Vagina (tissue), 2 donors: ENCODE data around the gene B4GALT6.

Source experiments
- CTCF ChIP-seq, 3 experiments: fragments of 450-650 bp in 2 of 3; fragments of 200-600 bp in 1 of 3; sonication (generic) in 1 of 3; IDR thresholded peaks; one replicate each; pipeline ENCODE4 v1.5.1; 2017 to 2019; ENCODE audit warnings: antibody characterized with exemption in 3 of 3, mild to moderate bottlenecking in 2 of 3, moderate library complexity in 2 of 3
- POLR2A ChIP-seq, 2 donors: fragments of 450-650 bp; IDR thresholded peaks; one replicate each; pipeline ENCODE4 v1.6.1; 2017; ENCODE audit warnings: antibody characterized with exemption in 2 of 2, mild to moderate bottlenecking in 2 of 2, moderate library complexity in 2 of 2
- POLR2AphosphoS5 ChIP-seq, 2 donors: sonication (generic); formaldehyde crosslinking; IDR thresholded peaks; one replicate each; pipeline ENCODE4 v1.9.0; 2017; ENCODE audit warnings: antibody characterized with exemption in 2 of 2, mild to moderate bottlenecking in 2 of 2, low read depth in 1 of 2; ENCODE audit not compliant: insufficient read depth in 1 of 2

GRCh38 chr18:31700990-31701389 lies 16.6 kb upstream of the B4GALT6 start:
- TF ChIP-seq CTCF (IDR thresholded peaks at IDR 0.05) (no peak), POLR2A (IDR thresholded peaks at IDR 0.05) (no peak), POLR2AphosphoS5 (IDR thresholded peaks at IDR 0.05; ENCODE audit: insufficient read depth in 1 of 2, low read depth in 1 of 2) (no peak)
